GM19023 (cell line): Measurements from ENCODE around the gene TLR10.

Source experiments
- ATAC-seq: cut with Tn5 transposase; IDR thresholded peaks from one replicate; pipeline ENCODE4 v1.9.1; 2021; ENCODE audit warnings: mild to moderate bottlenecking, moderate library complexity; ENCODE audit not compliant: unreplicated experiment

The TLR10 gene

GRCh38 chr4:38734911-38735310 lies 47.9 kb downstream of the TLR10 start:
- ATAC-seq = no peak

- ATAC-seq = no peak
Observed at GRCh38 chr4:38734446-38734845, 48.3 kb downstream of the TLR10 start.

- no peak for ATAC-seq
Observed at GRCh38 chr4:38733663-38734062, 49.1 kb downstream of the TLR10 start.

GRCh38 chr4:38730830-38731646 lies 51.8 kb downstream of the TLR10 start:
- peak; percentile 93 for ATAC-seq

- no peak for ATAC-seq
Observed at GRCh38 chr4:38730493-38730829, 52.3 kb downstream of the TLR10 start.

GRCh38 chr4:38728631-38729141 lies 54.1 kb downstream of the TLR10 start:
- ATAC-seq = no peak

- no peak for ATAC-seq
Observed at GRCh38 chr4:38724475-38724808, 58.3 kb downstream of the TLR10 start.

GRCh38 chr4:38723726-38724474 lies 58.9 kb downstream of the TLR10 start:
- ATAC-seq = no peak

GRCh38 chr4:38723114-38723513 lies 59.7 kb downstream of the TLR10 start:
- no peak for ATAC-seq
